ENCODE data around the gene HAAO.

DNA sequence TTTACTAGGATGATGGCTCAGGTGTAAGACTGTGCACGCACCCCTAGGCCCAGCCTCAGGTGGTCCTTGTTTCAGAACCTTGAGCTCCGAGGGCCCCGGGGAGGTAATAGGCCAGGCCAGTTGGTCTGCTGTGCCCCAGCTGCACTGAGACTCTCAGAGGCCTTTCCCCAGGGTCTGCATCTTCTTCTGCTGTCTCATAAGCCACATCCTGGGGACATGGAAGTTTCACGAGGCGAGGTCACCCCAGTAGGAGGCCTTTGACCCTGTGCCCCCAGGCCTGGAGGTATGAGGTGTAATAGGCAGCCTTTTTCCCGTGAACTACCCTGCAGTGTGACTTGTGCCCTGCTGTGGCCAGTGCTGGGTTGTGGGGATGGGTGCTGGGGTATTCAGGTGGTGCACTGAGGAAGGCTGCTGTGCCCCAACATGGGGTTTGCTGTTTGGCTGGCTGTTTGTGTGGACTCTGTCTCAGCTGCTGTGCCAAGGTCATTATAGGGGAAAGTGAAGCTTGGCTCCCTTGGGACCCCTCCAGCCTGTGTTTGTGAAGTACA lies 35.3 kb downstream of the HAAO start:
- TF ChIP-seq POLR2A (IDR thresholded peaks at IDR 0.05) (no peak), EP300 (IDR thresholded peaks at IDR 0.05; ENCODE audit: low read depth) (no peak)
- TF ChIP-seq, protein P1, sequence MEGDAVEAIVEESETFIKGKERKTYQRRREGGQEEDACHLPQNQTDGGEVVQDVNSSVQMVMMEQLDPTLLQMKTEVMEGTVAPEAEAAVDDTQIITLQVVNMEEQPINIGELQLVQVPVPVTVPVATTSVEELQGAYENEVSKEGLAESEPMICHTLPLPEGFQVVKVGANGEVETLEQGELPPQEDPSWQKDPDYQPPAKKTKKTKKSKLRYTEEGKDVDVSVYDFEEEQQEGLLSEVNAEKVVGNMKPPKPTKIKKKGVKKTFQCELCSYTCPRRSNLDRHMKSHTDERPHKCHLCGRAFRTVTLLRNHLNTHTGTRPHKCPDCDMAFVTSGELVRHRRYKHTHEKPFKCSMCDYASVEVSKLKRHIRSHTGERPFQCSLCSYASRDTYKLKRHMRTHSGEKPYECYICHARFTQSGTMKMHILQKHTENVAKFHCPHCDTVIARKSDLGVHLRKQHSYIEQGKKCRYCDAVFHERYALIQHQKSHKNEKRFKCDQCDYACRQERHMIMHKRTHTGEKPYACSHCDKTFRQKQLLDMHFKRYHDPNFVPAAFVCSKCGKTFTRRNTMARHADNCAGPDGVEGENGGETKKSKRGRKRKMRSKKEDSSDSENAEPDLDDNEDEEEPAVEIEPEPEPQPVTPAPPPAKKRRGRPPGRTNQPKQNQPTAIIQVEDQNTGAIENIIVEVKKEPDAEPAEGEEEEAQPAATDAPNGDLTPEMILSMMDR (IDR thresholded peaks at IDR 0.05), result no peak

All from transverse colon (tissue), 3 donors.